Thymus (tissue), 11 donors: ENCODE data around the gene TUBA3E. TPM values are rescaled to one million over a fixed set of nuclear protein-coding genes. Genes with fewer than 3 reads are reported as not detected.
"Not testable (repeated sequence)": the region's sequence is repeated elsewhere in the genome, so short reads cannot be mapped to it uniquely, and the experiment has no call there.

Experiments
- DNase-seq, 9 donors: peaks; one replicate each; pipeline ENCODE4 v3.0.0-alpha.2; 2013; ENCODE audit warnings: low spot score in 9 of 9, low read depth in 6 of 9, missing footprints in 1 of 9
- H3K27ac ChIP-seq, 2 donors: one replicate each; pipeline ENCODE4 v1.5.1; 2013; ENCODE audit warnings: control low read depth in 1 of 2, low read depth in 1 of 2, low read length in 1 of 2, mild to moderate bottlenecking in 1 of 2, moderate library complexity in 1 of 2
- H3K27me3 ChIP-seq, 2 donors: one replicate each; pipeline ENCODE4 v1.5.1; 2013; ENCODE audit warnings: low read length in 1 of 2; ENCODE audit not compliant: control insufficient read depth in 2 of 2, insufficient read depth in 1 of 2
- H3K36me3 ChIP-seq, 2 donors: one replicate each; pipeline ENCODE4 v1.5.1; 2013; ENCODE audit warnings: low read length in 1 of 2, mild to moderate bottlenecking in 1 of 2, moderate library complexity in 1 of 2; ENCODE audit not compliant: control insufficient read depth in 2 of 2, insufficient read depth in 2 of 2
- H3K4me1 ChIP-seq, 2 donors: one replicate each; pipeline ENCODE4 v1.5.1; 2013; ENCODE audit warnings: low read length in 2 of 2; ENCODE audit not compliant: control insufficient read depth in 2 of 2, insufficient read depth in 2 of 2
- H3K4me3 ChIP-seq, 2 donors: one replicate each; pipeline ENCODE4 v1.5.1; 2013; ENCODE audit warnings: low read length in 2 of 2, control low read depth in 1 of 2, mild to moderate bottlenecking in 1 of 2
- H3K9me3 ChIP-seq, 2 donors: one replicate each; pipeline ENCODE4 v1.5.1; 2013; ENCODE audit warnings: low read length in 1 of 2, mild to moderate bottlenecking in 1 of 2; ENCODE audit not compliant: control insufficient read depth in 2 of 2, insufficient read depth in 1 of 2
- WGBS: extraction: QIAGEN DNeasy Blood & Tissue Kit; methylation state at CpG from one replicate; pipeline ENCODE4 v1.1.7; 2013; 5-methylcytosine and 5-hydroxymethylcytosine counted together
- polyA plus RNA-seq: library from polyadenylated mRNA; stranded (reverse); fragments of 200-250 nt; gene quantifications from one replicate; pipeline ENCODE4 v1.2.3, GENCODE V29; 2013
- total RNA-seq: library from RNA; stranded (reverse); fragments of 120-200 nt; gene quantifications from one replicate; pipeline ENCODE4 v1.2.4, GENCODE V29; 2013
- donor health status: healthy.

Gene TUBA3E
- total and polyA plus RNA-seq, 2 donors = 0.05 to 0.82 TPM

DNA sequence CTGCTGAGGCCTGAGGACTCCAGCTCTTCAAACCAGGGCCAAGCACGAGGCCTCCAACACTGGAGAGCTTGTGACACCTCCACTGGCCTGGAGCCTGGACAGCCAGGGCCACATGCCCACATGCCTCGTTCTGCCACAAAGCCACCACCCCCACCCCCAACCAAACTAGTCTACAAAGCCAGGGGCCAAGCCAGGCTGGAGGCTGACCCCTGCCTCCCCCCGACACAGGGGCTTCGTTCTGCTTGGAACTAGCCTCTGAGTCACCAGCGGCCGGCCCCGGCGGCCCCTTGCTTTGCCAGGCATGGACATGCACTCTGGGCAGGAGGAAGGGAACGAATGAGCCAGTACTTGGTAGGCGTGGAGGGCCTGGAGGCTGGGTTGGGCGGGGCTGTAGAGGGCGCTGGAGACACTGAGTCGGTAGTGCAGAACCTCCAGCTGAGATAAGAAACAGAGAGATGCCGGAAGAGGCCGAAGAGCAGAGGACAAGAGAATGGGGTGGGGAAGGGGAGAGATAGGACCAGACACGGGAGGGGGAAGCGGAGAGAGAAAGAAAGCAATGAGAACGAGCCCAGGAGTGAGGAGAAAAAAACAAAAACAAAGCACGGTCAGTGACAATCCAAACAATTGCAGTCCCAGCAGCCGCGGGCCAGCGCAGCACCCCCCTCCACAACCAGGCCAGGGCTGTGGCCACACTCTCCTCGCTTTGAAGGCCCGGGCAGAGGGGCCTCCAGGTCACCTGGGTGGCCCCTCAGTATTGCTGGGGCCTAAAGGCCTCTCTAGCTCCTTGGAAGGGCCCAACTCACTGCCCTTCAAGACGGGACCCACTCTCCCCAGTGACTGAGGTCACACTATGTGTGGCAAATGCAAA is 37.2 kb downstream of the TUBA3E start:
- not testable (repeated sequence) for DNase-seq, H3K4me1 ChIP-seq, H3K4me3 ChIP-seq, H3K27ac ChIP-seq, H3K9me3 ChIP-seq, H3K27me3 ChIP-seq
- H3K36me3 ChIP-seq = peaks cover 28 to 64% of the 10 kb centered on the region in 2 donors
- WGBS = 97% methylated on average over 25 of the region's 25 CpGs

DNA sequence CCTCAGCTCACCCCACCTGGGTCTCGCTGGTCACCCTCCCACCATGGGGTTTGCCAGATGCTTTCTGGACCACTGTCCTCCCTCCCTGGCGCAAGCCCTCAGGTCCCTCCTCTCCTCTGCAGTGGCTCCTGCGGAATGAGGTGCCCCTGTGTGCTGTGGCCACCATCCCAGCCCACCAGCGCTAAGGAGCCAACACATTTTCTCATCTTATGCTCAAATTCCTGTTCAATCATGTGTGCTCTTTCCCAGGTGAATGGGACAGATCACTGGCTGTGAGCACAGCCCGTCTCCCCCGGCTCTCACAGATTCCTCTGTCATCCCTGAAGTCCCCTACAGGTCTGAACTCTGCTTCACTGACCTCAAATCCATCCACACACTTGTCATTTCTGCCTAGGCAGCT is 38.1 kb downstream of the TUBA3E start:
- Histone ChIP-seq H3K4me3 (no peak overlapping the region), H3K27me3 (no peaks in the 10 kb centered on the region), H3K27ac (no peak overlapping the region), H3K4me1 (no peaks in the 10 kb centered on the region), H3K9me3 (no peaks in the 10 kb centered on the region), H3K36me3 (peaks cover 21 to 62% of the 10 kb centered on the region in 2 donors)
- 98% methylated on average over 6 of the region's 6 CpGs for WGBS
- DNase-seq = no peak

GRCh38 chr2:130159376-130159775 is 38.9 kb downstream of the TUBA3E start:
- H3K36me3 ChIP-seq = peaks cover 23 to 63% of the 10 kb centered on the region in 2 donors
- 96% methylated on average over 4 of the region's 4 CpGs for WGBS
- not testable (repeated sequence) for H3K9me3 ChIP-seq, H3K4me1 ChIP-seq, DNase-seq, H3K27me3 ChIP-seq, H3K27ac ChIP-seq, H3K4me3 ChIP-seq

DNA sequence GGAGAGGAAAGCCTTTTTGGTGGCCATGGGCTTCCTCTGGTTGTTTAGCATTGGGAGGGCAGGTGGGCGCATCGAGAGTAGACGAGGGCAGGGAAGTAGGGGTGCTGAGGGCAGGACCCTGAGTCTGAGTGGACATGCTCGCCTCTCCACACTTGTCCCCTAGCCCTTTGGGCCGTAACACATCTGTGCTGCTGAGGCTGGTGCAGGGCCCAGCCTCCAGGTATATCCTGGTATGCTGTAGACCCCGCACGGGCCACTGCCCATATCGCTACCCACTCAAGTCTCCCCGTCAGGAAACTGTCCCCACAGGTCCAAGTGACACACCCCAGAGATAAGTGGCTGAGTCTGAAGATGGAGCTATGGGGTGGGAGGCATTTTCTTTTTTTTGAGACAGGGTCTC is 39.6 kb downstream of the TUBA3E start:
- DNase-seq = no peak
- Histone ChIP-seq H3K4me3 (no peak overlapping the region), H3K36me3 (peaks cover 17 to 63% of the 10 kb centered on the region in 2 donors), H3K4me1 (no peaks in the 10 kb centered on the region), H3K27me3 (no peaks in the 10 kb centered on the region), H3K9me3 (no peaks in the 10 kb centered on the region), H3K27ac (no peak overlapping the region)
- WGBS = 98% methylated on average over 9 of the region's 9 CpGs

GRCh38 chr2:130157825-130158514 is 40.3 kb downstream of the TUBA3E start:
- WGBS = 86% methylated on average over 13 of the region's 13 CpGs
- H3K9me3 ChIP-seq, H3K4me1 ChIP-seq, H3K4me3 ChIP-seq, DNase-seq, H3K27ac ChIP-seq, H3K27me3 ChIP-seq: not testable (repeated sequence)
- peaks cover 20 to 63% of the 10 kb centered on the region in 2 donors for H3K36me3 ChIP-seq

- H3K9me3 ChIP-seq, H3K4me1 ChIP-seq, DNase-seq, H3K27ac ChIP-seq, H3K4me3 ChIP-seq, H3K27me3 ChIP-seq: not testable (repeated sequence)
- H3K36me3 ChIP-seq = peaks cover 17 to 63% of the 10 kb centered on the region in 2 donors
- 96% methylated on average over 11 of the region's 12 CpGs for WGBS
Observed at GRCh38 chr2:130157354-130157753, 40.9 kb downstream of the TUBA3E start.

DNA sequence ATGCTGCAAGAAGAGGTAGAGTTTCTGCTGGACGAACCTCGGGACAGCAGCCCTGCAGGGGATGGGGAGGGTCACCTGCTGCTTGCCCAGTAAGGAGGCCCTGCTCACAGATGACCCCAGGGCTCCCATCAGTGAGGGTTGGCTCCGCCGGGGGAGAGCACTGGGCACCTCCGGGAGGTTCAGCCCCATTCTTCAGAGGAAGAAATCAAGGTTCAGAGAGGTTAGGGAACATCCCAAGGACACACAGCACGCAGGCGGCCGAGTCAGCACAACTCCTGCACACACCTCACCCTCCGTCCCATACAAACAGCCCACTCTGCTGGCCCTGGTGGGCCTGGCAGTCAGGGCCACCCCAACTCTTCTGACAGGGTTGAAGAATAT is 41.6 kb downstream of the TUBA3E start:
- peaks cover 24 to 66% of the 10 kb centered on the region in 2 donors for H3K36me3 ChIP-seq
- H3K9me3 ChIP-seq = no peaks in the 10 kb centered on the region
- no peaks in the 10 kb centered on the region for H3K4me1 ChIP-seq
- over 99% methylated on average over 9 of the region's 9 CpGs for WGBS
- DNase-seq = no peak
- no peaks in the 10 kb centered on the region for H3K27me3 ChIP-seq
- H3K4me3 ChIP-seq = no peak overlapping the region
- H3K27ac ChIP-seq = no peak overlapping the region

DNA sequence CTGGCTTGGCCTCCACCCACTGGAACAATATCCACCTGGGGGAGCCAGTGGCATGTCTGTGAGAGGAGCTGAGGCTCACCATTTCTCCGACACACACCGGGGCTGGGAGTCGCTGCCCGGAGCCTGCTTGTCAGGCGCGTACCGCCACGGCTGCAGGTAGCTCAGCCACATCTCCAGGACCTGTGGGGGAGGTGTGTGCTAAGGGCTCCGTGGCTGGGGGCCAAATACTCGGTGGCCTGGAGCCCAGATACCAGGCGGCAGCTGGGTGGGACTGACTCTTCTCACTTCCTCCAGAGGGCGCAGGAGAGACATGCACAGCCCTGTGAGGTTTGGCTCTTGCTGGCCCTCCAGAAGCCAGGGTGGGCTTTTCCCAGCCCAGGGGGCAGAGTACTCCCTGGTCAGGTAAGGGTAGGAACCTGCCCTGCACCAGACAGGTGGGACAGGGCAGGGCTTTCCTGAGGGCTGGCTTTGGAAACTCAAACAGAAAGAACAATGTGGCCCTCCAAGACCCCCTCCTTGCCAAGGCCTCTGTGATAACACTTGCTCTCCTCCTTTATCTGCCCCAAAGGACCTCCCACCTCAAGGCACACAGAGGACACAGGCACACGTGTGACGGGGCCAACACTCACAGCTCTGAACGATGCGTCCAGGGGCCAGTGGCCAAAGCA is 42.1 kb downstream of the TUBA3E start:
- DNase-seq = peak in 3 of 9 donors; percentile 14 to 35 (median 18)
- H3K4me1 ChIP-seq, H3K4me3 ChIP-seq, H3K27me3 ChIP-seq, H3K9me3 ChIP-seq, H3K27ac ChIP-seq: not testable (repeated sequence)
- peaks cover 24 to 64% of the 10 kb centered on the region in 2 donors for H3K36me3 ChIP-seq
- WGBS = 90% methylated on average over 16 of the region's 16 CpGs
